GM18526 (cell line): ENCODE results near the gene C19orf53.

Experiments
- POLR2A ChIP-seq: IDR thresholded peaks from 3 replicates; pipeline ENCODE4 v1.6.1; 2011; ENCODE audit not compliant: insufficient read length; ENCODE audit errors: extremely low read depth

Gene C19orf53

GRCh38 chr19:13782537-13782936, 8.3 kb downstream of the C19orf53 start:
- no peak for TF ChIP-seq POLR2A

- TF ChIP-seq POLR2A = no peak
Measured at GRCh38 chr19:13783565-13784500, 9.6 kb downstream of the C19orf53 start.

GRCh38 chr19:13784731-13785452, 10.6 kb downstream of the C19orf53 start:
- no peak for TF ChIP-seq POLR2A

- TF ChIP-seq POLR2A = no peak
Measured at GRCh38 chr19:13788991-13789390, 14.7 kb downstream of the C19orf53 start.

- no peak for TF ChIP-seq POLR2A
Measured at GRCh38 chr19:13790354-13790753, 16.1 kb downstream of the C19orf53 start.

- no peak for TF ChIP-seq POLR2A
Measured at GRCh38 chr19:13794398-13794756, 20.1 kb downstream of the C19orf53 start.

- TF ChIP-seq POLR2A = peak; percentile 32
Measured at GRCh38 chr19:13794757-13795589, 20.7 kb downstream of the C19orf53 start, which contains the start of gene ZSWIM4. ZSWIM4 (plus strand) TSS chr19:13795443; CDS start chr19:13795649, 206 bp downstream.

- no peak for TF ChIP-seq POLR2A
Measured at GRCh38 chr19:13795595-13796300, 21.5 kb downstream of the C19orf53 start.

GRCh38 chr19:13796301-13797057, 22.2 kb downstream of the C19orf53 start:
- no peak for TF ChIP-seq POLR2A

- TF ChIP-seq POLR2A = no peak
Measured at GRCh38 chr19:13797058-13797440, 22.8 kb downstream of the C19orf53 start.

GRCh38 chr19:13797870-13798269, 23.6 kb downstream of the C19orf53 start:
- TF ChIP-seq POLR2A = no peak

GRCh38 chr19:13799669-13800068, 25.4 kb downstream of the C19orf53 start:
- no peak for TF ChIP-seq POLR2A

GRCh38 chr19:13803038-13803437, 28.8 kb downstream of the C19orf53 start:
- no peak for TF ChIP-seq POLR2A

GRCh38 chr19:13804830-13805683, 30.8 kb downstream of the C19orf53 start:
- TF ChIP-seq POLR2A = no peak
